Tibial nerve (tissue), 3 donors: ENCODE results near the gene MROH8.

Experiments used
- POLR2A ChIP-seq, 2 donors: fragments of 450-650 bp; IDR thresholded peaks; one replicate each; pipeline ENCODE4 v1.6.1; 2017; ENCODE audit warnings: antibody characterized with exemption in 2 of 2, mild to moderate bottlenecking in 2 of 2, moderate library complexity in 2 of 2
- TF ChIP-seq, protein P1 (sequence below), 5 experiments: fragments of 200-600 bp in 3 of 5; fragments of 450-650 bp in 2 of 5; sonication (generic) in 3 of 5; IDR thresholded peaks; one replicate each; pipeline ENCODE4 v1.5.1; 2016 to 2019; ENCODE audit warnings: antibody characterized with exemption in 5 of 5, mild to moderate bottlenecking in 3 of 5, moderate library complexity in 2 of 5

DNA sequence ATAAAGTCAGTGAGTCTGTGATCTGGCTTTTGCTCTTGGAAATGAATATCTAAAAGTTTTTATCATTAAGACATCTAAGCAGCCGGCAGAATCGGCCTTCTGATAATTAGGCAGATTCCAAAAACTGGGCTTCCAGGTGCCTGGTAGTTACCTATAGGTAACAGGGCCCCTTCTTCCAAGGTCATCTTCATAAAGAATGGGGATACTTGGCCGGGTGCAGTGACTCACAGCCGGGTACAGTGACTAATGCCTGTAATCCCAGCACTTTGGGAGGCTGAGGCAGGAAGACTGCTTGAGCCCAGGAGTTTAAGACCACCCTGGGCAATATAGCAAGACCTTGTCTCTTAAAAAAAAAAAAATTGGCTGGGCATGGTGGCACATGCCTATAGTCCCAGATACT, 70.7 kb downstream of the MROH8 start:
- TF ChIP-seq POLR2A (IDR thresholded peaks at IDR 0.05): no peak
- TF ChIP-seq, protein P1, sequence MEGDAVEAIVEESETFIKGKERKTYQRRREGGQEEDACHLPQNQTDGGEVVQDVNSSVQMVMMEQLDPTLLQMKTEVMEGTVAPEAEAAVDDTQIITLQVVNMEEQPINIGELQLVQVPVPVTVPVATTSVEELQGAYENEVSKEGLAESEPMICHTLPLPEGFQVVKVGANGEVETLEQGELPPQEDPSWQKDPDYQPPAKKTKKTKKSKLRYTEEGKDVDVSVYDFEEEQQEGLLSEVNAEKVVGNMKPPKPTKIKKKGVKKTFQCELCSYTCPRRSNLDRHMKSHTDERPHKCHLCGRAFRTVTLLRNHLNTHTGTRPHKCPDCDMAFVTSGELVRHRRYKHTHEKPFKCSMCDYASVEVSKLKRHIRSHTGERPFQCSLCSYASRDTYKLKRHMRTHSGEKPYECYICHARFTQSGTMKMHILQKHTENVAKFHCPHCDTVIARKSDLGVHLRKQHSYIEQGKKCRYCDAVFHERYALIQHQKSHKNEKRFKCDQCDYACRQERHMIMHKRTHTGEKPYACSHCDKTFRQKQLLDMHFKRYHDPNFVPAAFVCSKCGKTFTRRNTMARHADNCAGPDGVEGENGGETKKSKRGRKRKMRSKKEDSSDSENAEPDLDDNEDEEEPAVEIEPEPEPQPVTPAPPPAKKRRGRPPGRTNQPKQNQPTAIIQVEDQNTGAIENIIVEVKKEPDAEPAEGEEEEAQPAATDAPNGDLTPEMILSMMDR (IDR thresholded peaks at IDR 0.05): no peak
